CD4-positive, alpha-beta T cell (primary cell): ENCODE data around the gene FN3K. TPM values are rescaled to one million over a fixed set of nuclear protein-coding genes. Genes with fewer than 3 reads are reported as not detected.

Experiments
- ATAC-seq: fragments of 200-7000 bp; cut with Tn5 transposase; one replicate; pipeline ENCODE4 v1.10.0; 2022; ENCODE audit warnings: mild to moderate bottlenecking; ENCODE audit not compliant: poor library complexity
- CTCF ChIA-PET: fragments of 350-600 bp; sonication (Branson Sonifier 250); formaldehyde crosslinking; loops from one replicate; lab custom pipeline; 2021; ENCODE audit warnings: antibody characterized with exemption, inconsistent platforms; lab: Charles Lee
- POLR2A ChIA-PET: fragments of 350-600 bp; sonication (Branson Sonifier 250); formaldehyde crosslinking; loops from one replicate; lab custom pipeline; 2021; ENCODE audit warnings: antibody characterized with exemption, inconsistent platforms; lab: Charles Lee
- DNase-seq, 14 experiments: peaks; one replicate each; pipeline ENCODE4 v3.0.0-alpha.2; 2013 to 2020; ENCODE audit warnings: mixed read lengths in 2 of 14
- H3K27ac ChIP-seq, 2 donors: one replicate each; pipeline versions ENCODE4 v1.5.1 to v1.7.0; 2013; ENCODE audit warnings: low read length in 2 of 2, low read depth in 1 of 2, mild to moderate bottlenecking in 1 of 2
- H3K27me3 ChIP-seq, 2 experiments: 1 replicate in 1 of 2; 2 replicates in 1 of 2; pipeline versions ENCODE4 v1.6.1 to v1.7.0; 2013; ENCODE audit warnings: low read length in 2 of 2, control low read depth in 1 of 2, mild to moderate bottlenecking in 1 of 2, moderate library complexity in 1 of 2; ENCODE audit not compliant: insufficient read depth in 2 of 2, control insufficient read depth in 1 of 2
- H3K36me3 ChIP-seq: one replicate; pipeline ENCODE4 v1.6.1; 2013; ENCODE audit warnings: low read length, control low read depth; ENCODE audit not compliant: insufficient read depth
- H3K4me1 ChIP-seq: one replicate; pipeline ENCODE4 v1.6.1; 2013; ENCODE audit warnings: low read length, control low read depth; ENCODE audit not compliant: insufficient read depth
- H3K4me3 ChIP-seq: one replicate; pipeline ENCODE4 v1.5.1; 2013; ENCODE audit warnings: mild to moderate bottlenecking, low read length, moderate library complexity
- H3K9me3 ChIP-seq, 2 experiments: 1 replicate in 1 of 2; 2 replicates in 1 of 2; pipeline versions ENCODE4 v1.6.1 to v1.7.0; 2013; ENCODE audit warnings: low read length in 2 of 2, mild to moderate bottlenecking in 2 of 2, control low read depth in 1 of 2, moderate library complexity in 1 of 2; ENCODE audit not compliant: control insufficient read depth in 1 of 2, insufficient read depth in 1 of 2
- H3K27ac Mint-ChIP-seq: one replicate; pipeline ENCODE4 v1.8.0; 2020; ENCODE audit warnings: mixed read lengths
- H3K27me3 Mint-ChIP-seq: one replicate; pipeline ENCODE4 v1.8.0; 2021; ENCODE audit warnings: mixed read lengths
- H3K36me3 Mint-ChIP-seq: one replicate; pipeline ENCODE4 v1.8.0; 2021; ENCODE audit warnings: low read depth, mixed read lengths
- H3K4me1 Mint-ChIP-seq: one replicate; pipeline ENCODE4 v1.8.0; 2021; ENCODE audit warnings: low read depth, mixed read lengths
- H3K4me3 Mint-ChIP-seq: one replicate; pipeline ENCODE4 v1.8.0; 2020; ENCODE audit warnings: mild to moderate bottlenecking, mixed read lengths
- H3K9me3 Mint-ChIP-seq: one replicate; pipeline ENCODE4 v1.8.0; 2020; ENCODE audit warnings: mixed read lengths
- intact Hi-C, 2 experiments: fragments of 100-400 bp; cut with DNase I in 1 of 2; cut with micrococcal nuclease in 1 of 2; formaldehyde crosslinking; loops; one replicate each; pipeline versions ENCODE4 v1.15.1 to v1.9.0; 2023 to 2025; cut with DNase I, micrococcal nuclease
- total RNA-seq, 174 experiments: library from RNA in 2 of 174; stranded (reverse) in 2 of 174; gene quantifications; one replicate each; pipeline ENCODE4 v1.2.3 and lab custom pipeline; 2021 to 2026
- TF ChIP-seq, protein P1 (sequence below): fragments of 200-600 bp; IDR thresholded peaks from one replicate; pipeline ENCODE4 v1.8.0; 2022; ENCODE audit warnings: antibody characterized with exemption, mild to moderate bottlenecking

FN3K gene
- total RNA-seq, 2 experiments from 2014 or later, result 4.2 to 4.9 TPM

GRCh38 chr17:82789051-82789592 is 53.7 kb downstream of the FN3K start:
- POLR2A ChIA-PET, result no interaction called here
- no peak overlapping the region for H3K4me3 ChIP-seq
- Mint-ChIP-seq H3K27me3 (no peaks in the 10 kb centered on the region), H3K4me3 (no peak overlapping the region), H3K27ac (no peak overlapping the region), H3K4me1 (peaks cover 5% of the 10 kb centered on the region), H3K9me3 (no peaks in the 10 kb centered on the region), H3K36me3 (peaks cover 8% of the 10 kb centered on the region)
- intact Hi-C loops, result loop anchor here in 1 of 2 experiments (10.0 kb wide), 2 partner anchors 206 to 256 kb away; no protein-coding TSS in a partner anchor
- no peaks in the 10 kb centered on the region for H3K27me3 ChIP-seq
- ATAC-seq (no peak), DNase-seq (no peak)
- H3K4me1 ChIP-seq, result no peaks in the 10 kb centered on the region
- no peaks in the 10 kb centered on the region for H3K9me3 ChIP-seq
- peaks cover 4% of the 10 kb centered on the region for H3K36me3 ChIP-seq
- CTCF ChIA-PET, result no interaction called here
- TF ChIP-seq, protein P1, sequence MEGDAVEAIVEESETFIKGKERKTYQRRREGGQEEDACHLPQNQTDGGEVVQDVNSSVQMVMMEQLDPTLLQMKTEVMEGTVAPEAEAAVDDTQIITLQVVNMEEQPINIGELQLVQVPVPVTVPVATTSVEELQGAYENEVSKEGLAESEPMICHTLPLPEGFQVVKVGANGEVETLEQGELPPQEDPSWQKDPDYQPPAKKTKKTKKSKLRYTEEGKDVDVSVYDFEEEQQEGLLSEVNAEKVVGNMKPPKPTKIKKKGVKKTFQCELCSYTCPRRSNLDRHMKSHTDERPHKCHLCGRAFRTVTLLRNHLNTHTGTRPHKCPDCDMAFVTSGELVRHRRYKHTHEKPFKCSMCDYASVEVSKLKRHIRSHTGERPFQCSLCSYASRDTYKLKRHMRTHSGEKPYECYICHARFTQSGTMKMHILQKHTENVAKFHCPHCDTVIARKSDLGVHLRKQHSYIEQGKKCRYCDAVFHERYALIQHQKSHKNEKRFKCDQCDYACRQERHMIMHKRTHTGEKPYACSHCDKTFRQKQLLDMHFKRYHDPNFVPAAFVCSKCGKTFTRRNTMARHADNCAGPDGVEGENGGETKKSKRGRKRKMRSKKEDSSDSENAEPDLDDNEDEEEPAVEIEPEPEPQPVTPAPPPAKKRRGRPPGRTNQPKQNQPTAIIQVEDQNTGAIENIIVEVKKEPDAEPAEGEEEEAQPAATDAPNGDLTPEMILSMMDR, result no peak
- no peak overlapping the region for H3K27ac ChIP-seq

GRCh38 chr17:82789806-82790205 is 54.4 kb downstream of the FN3K start:
- Histone ChIP-seq H3K27me3 (no peaks in the 10 kb centered on the region), H3K9me3 (no peaks in the 10 kb centered on the region), H3K4me1 (no peaks in the 10 kb centered on the region), H3K4me3 (no peak overlapping the region), H3K27ac (no peak overlapping the region), H3K36me3 (peaks cover 4% of the 10 kb centered on the region)
- DNase-seq (no peak), ATAC-seq (no peak)
- Mint-ChIP-seq H3K4me1 (peaks cover 5% of the 10 kb centered on the region), H3K9me3 (no peaks in the 10 kb centered on the region), H3K36me3 (peaks cover 8% of the 10 kb centered on the region), H3K4me3 (no peak overlapping the region), H3K27ac (no peak overlapping the region), H3K27me3 (no peaks in the 10 kb centered on the region)
- TF ChIP-seq, protein P1, result no peak
- POLR2A ChIA-PET, result no interaction called here
- intact Hi-C loops, result loop anchor here in 1 of 2 experiments (10.0 kb wide), 2 partner anchors 205 to 255 kb away; no protein-coding TSS in a partner anchor
- CTCF ChIA-PET, result no interaction called here

GRCh38 chr17:82790391-82790790 is 55.0 kb downstream of the FN3K start:
- Histone ChIP-seq H3K4me3 (no peak overlapping the region), H3K4me1 (no peaks in the 10 kb centered on the region), H3K27me3 (no peaks in the 10 kb centered on the region), H3K36me3 (peaks cover 4% of the 10 kb centered on the region), H3K27ac (no peak overlapping the region), H3K9me3 (no peaks in the 10 kb centered on the region)
- ATAC-seq (no peak), DNase-seq (no peak)
- TF ChIP-seq, protein P1, result no peak
- no peaks in the 10 kb centered on the region for H3K27me3 Mint-ChIP-seq
- intact Hi-C loops, result no loop called here
- no peaks in the 10 kb centered on the region for H3K9me3 Mint-ChIP-seq
- H3K4me3 Mint-ChIP-seq, result no peak overlapping the region
- no peak overlapping the region for H3K27ac Mint-ChIP-seq
- H3K4me1 Mint-ChIP-seq, result peaks cover 5% of the 10 kb centered on the region
- peaks cover 8% of the 10 kb centered on the region for H3K36me3 Mint-ChIP-seq
- ChIA-PET CTCF (interaction anchor here (0.6 kb wide), 1 partner anchor 32 kb away, joined by 3 read pairs; no protein-coding TSS in a partner anchor), POLR2A (no interaction called here)
